Immature natural killer cell (primary cell): ENCODE data around the gene GPHN. TPM values are rescaled to one million over a fixed set of nuclear protein-coding genes. Genes with fewer than 3 reads are reported as not detected.

Experiments
- DNase-seq, 3 donors: peaks; one replicate each; pipeline ENCODE4 v3.0.0; 2022; ENCODE audit warnings: mixed read lengths in 1 of 3
- H3K27ac Mint-ChIP-seq, 6 donors: one replicate each; pipeline ENCODE4 v1.8.0; 2020; ENCODE audit warnings: mixed read lengths in 6 of 6, mild to moderate bottlenecking in 5 of 6, inconsistent platforms in 4 of 6, moderate library complexity in 3 of 6
- H3K27me3 Mint-ChIP-seq, 3 donors: one replicate each; pipeline ENCODE4 v1.8.0; 2020 to 2021; ENCODE audit warnings: low read depth in 3 of 3, mild to moderate bottlenecking in 3 of 3, mixed read lengths in 3 of 3, moderate library complexity in 3 of 3, inconsistent platforms in 1 of 3
- H3K36me3 Mint-ChIP-seq, 3 donors: one replicate each; pipeline ENCODE4 v1.8.0; 2020; ENCODE audit warnings: mixed read lengths in 3 of 3, inconsistent platforms in 2 of 3, mild to moderate bottlenecking in 2 of 3
- H3K4me1 Mint-ChIP-seq, 2 donors: one replicate each; pipeline ENCODE4 v1.8.0; 2020; ENCODE audit warnings: inconsistent platforms in 2 of 2, mild to moderate bottlenecking in 2 of 2, mixed read lengths in 2 of 2, moderate library complexity in 1 of 2
- H3K4me3 Mint-ChIP-seq, 5 donors: one replicate each; pipeline ENCODE4 v1.8.0; 2020; ENCODE audit warnings: mild to moderate bottlenecking in 5 of 5, mixed read lengths in 5 of 5, inconsistent platforms in 3 of 5, moderate library complexity in 3 of 5
- H3K9me3 Mint-ChIP-seq, 6 donors: one replicate each; pipeline ENCODE4 v1.8.0; 2020; ENCODE audit warnings: mild to moderate bottlenecking in 6 of 6, mixed read lengths in 6 of 6, inconsistent platforms in 4 of 6, moderate library complexity in 3 of 6
- polyA plus RNA-seq, 3 donors: library from polyadenylated mRNA; unstranded; fragments of 300-500 nt; fragmentation: Illumina TruSeq; gene quantifications; one replicate each; pipeline ENCODE4 v1.2.3, GENCODE V29; 2021

GPHN gene
- polyA plus RNA-seq, 3 donors from 2014 or later, result 2.1 to 4.4 TPM; not detected in 1

GRCh38 chr14:66739826-66740225 is 231.9 kb downstream of the GPHN start:
- peaks cover 2 to 26% (median 14%) of the 10 kb centered on the region in 6 donors for H3K9me3 Mint-ChIP-seq
- peaks cover 0 to 5% (median 2%) of the 10 kb centered on the region in 3 donors for H3K27me3 Mint-ChIP-seq
- no peak overlapping the region for H3K4me3 Mint-ChIP-seq
- H3K27ac Mint-ChIP-seq, result no peak overlapping the region
- H3K36me3 Mint-ChIP-seq, result peaks cover 0 to 31% (median 10%) of the 10 kb centered on the region in 3 donors
- H3K4me1 Mint-ChIP-seq, result no peaks in the 10 kb centered on the region
- DNase-seq, result no peak

- H3K4me3 Mint-ChIP-seq, result no peak overlapping the region
- DNase-seq, result no peak
- H3K27me3 Mint-ChIP-seq, result peaks cover 2% of the 10 kb centered on the region in 3 donors
- peaks cover 0 to 12% (median 4%) of the 10 kb centered on the region in 6 donors for H3K9me3 Mint-ChIP-seq
- no peak overlapping the region for H3K27ac Mint-ChIP-seq
- peaks cover 0 to 16% (median 0%) of the 10 kb centered on the region in 3 donors for H3K36me3 Mint-ChIP-seq
- H3K4me1 Mint-ChIP-seq, result no peaks in the 10 kb centered on the region
These were observed 237.1 kb downstream of the GPHN start for GRCh38 chr14:66745078-66745477.

GRCh38 chr14:66746316-66747006 is 238.5 kb downstream of the GPHN start:
- no peaks in the 10 kb centered on the region for H3K4me1 Mint-ChIP-seq
- H3K27ac Mint-ChIP-seq, result no peak overlapping the region
- peaks cover 2% of the 10 kb centered on the region in 3 donors for H3K27me3 Mint-ChIP-seq
- no peak for DNase-seq
- H3K36me3 Mint-ChIP-seq, result peaks cover 0 to 7% (median 0%) of the 10 kb centered on the region in 3 donors
- no peak overlapping the region for H3K4me3 Mint-ChIP-seq
- peaks cover 0 to 12% (median 3%) of the 10 kb centered on the region in 6 donors for H3K9me3 Mint-ChIP-seq

- Mint-ChIP-seq H3K27me3 (no peaks in the 10 kb centered on the region), H3K27ac (no peak overlapping the region), H3K4me3 (no peak overlapping the region), H3K9me3 (no peaks in the 10 kb centered on the region), H3K4me1 (no peaks in the 10 kb centered on the region), H3K36me3 (no peaks in the 10 kb centered on the region)
- no peak for DNase-seq
These were observed 244.2 kb downstream of the GPHN start for GRCh38 chr14:66752109-66752508.

- Mint-ChIP-seq H3K36me3 (no peaks in the 10 kb centered on the region), H3K4me1 (no peaks in the 10 kb centered on the region), H3K4me3 (no peak overlapping the region), H3K9me3 (peaks cover 0 to 3% (median 0%) of the 10 kb centered on the region in 6 donors), H3K27me3 (no peaks in the 10 kb centered on the region), H3K27ac (no peak overlapping the region)
- DNase-seq, result no peak
These were observed 250.2 kb downstream of the GPHN start for GRCh38 chr14:66758031-66758613.

GRCh38 chr14:66772146-66772545 is 264.2 kb downstream of the GPHN start:
- H3K4me1 Mint-ChIP-seq, result no peaks in the 10 kb centered on the region

GRCh38 chr14:66782853-66783252 is 274.9 kb downstream of the GPHN start:
- Mint-ChIP-seq H3K4me1 (no peaks in the 10 kb centered on the region), H3K9me3 (peaks cover 0 to 15% (median 4%) of the 10 kb centered on the region in 6 donors), H3K4me3 (no peak overlapping the region), H3K36me3 (peaks cover 0 to 11% (median 3%) of the 10 kb centered on the region in 3 donors), H3K27ac (no peak overlapping the region), H3K27me3 (no peaks in the 10 kb centered on the region)
- DNase-seq, result no peak

More at GRCh38 chr14:66772146-66772545, 264.2 kb downstream of the GPHN start:
- H3K27ac Mint-ChIP-seq, result no peak overlapping the region
- peaks cover 0 to 23% (median 5%) of the 10 kb centered on the region in 6 donors for H3K9me3 Mint-ChIP-seq
- no peak overlapping the region for H3K4me3 Mint-ChIP-seq
- peaks cover 0 to 11% (median 0%) of the 10 kb centered on the region in 3 donors for H3K36me3 Mint-ChIP-seq
- DNase-seq, result no peak
- no peaks in the 10 kb centered on the region for H3K27me3 Mint-ChIP-seq

- H3K36me3 Mint-ChIP-seq, result no peaks in the 10 kb centered on the region
- H3K4me3 Mint-ChIP-seq, result no peak overlapping the region
- H3K27me3 Mint-ChIP-seq, result peaks cover 0 to 5% (median 1%) of the 10 kb centered on the region in 3 donors
- no peak for DNase-seq
- peaks cover 3 to 32% (median 12%) of the 10 kb centered on the region in 6 donors for H3K9me3 Mint-ChIP-seq
- H3K4me1 Mint-ChIP-seq, result no peaks in the 10 kb centered on the region
- H3K27ac Mint-ChIP-seq, result no peak overlapping the region
These were observed 282.2 kb downstream of the GPHN start for GRCh38 chr14:66790101-66790500.

- Mint-ChIP-seq H3K4me3 (no peak overlapping the region), H3K27me3 (no peaks in the 10 kb centered on the region), H3K27ac (no peak overlapping the region), H3K4me1 (no peaks in the 10 kb centered on the region), H3K36me3 (peaks cover 8 to 13% (median 9%) of the 10 kb centered on the region in 3 donors), H3K9me3 (peaks cover 9 to 65% (median 40%) of the 10 kb centered on the region in 6 donors)
- no peak for DNase-seq
These were observed 295.0 kb downstream of the GPHN start for GRCh38 chr14:66802962-66803361.

GRCh38 chr14:66804141-66804540 is 296.2 kb downstream of the GPHN start:
- H3K4me3 Mint-ChIP-seq, result no peak overlapping the region
- no peak for DNase-seq
- no peaks in the 10 kb centered on the region for H3K4me1 Mint-ChIP-seq
- no peaks in the 10 kb centered on the region for H3K27me3 Mint-ChIP-seq
- H3K27ac Mint-ChIP-seq, result no peak overlapping the region
- H3K9me3 Mint-ChIP-seq, result peaks cover 6 to 55% (median 36%) of the 10 kb centered on the region in 6 donors
- peaks cover 5 to 13% (median 8%) of the 10 kb centered on the region in 3 donors for H3K36me3 Mint-ChIP-seq

GRCh38 chr14:66813636-66814035 is 305.7 kb downstream of the GPHN start:
- Mint-ChIP-seq H3K4me3 (no peak overlapping the region), H3K4me1 (no peaks in the 10 kb centered on the region), H3K27me3 (no peaks in the 10 kb centered on the region), H3K36me3 (peaks cover 8 to 20% (median 13%) of the 10 kb centered on the region in 3 donors), H3K9me3 (peaks cover 19 to 37% (median 32%) of the 10 kb centered on the region in 6 donors), H3K27ac (no peak overlapping the region)
- no peak for DNase-seq

GRCh38 chr14:66815687-66816086 is 307.7 kb downstream of the GPHN start:
- H3K4me1 Mint-ChIP-seq, result no peaks in the 10 kb centered on the region
- H3K27ac Mint-ChIP-seq, result no peak overlapping the region
- DNase-seq, result no peak
- peaks cover 19 to 47% (median 39%) of the 10 kb centered on the region in 6 donors for H3K9me3 Mint-ChIP-seq
- H3K4me3 Mint-ChIP-seq, result no peak overlapping the region
- H3K27me3 Mint-ChIP-seq, result no peaks in the 10 kb centered on the region
- H3K36me3 Mint-ChIP-seq, result peaks cover 8 to 20% (median 13%) of the 10 kb centered on the region in 3 donors

GRCh38 chr14:66824251-66824650 is 316.3 kb downstream of the GPHN start:
- Mint-ChIP-seq H3K4me1 (peaks cover 0 to 7% of the 10 kb centered on the region in 2 donors), H3K36me3 (peaks cover 0 to 3% (median 0%) of the 10 kb centered on the region in 3 donors), H3K27ac (no peak overlapping the region), H3K27me3 (no peaks in the 10 kb centered on the region), H3K4me3 (no peak overlapping the region), H3K9me3 (peaks cover 0 to 12% (median 2%) of the 10 kb centered on the region in 6 donors)
- no peak for DNase-seq

GRCh38 chr14:66827182-66827581 is 319.2 kb downstream of the GPHN start:
- Mint-ChIP-seq H3K27ac (no peak overlapping the region), H3K9me3 (peaks cover 0 to 3% (median 2%) of the 10 kb centered on the region in 6 donors)

More at GRCh38 chr14:66827182-66827581, 319.2 kb downstream of the GPHN start:
- Mint-ChIP-seq H3K36me3 (peaks cover 0 to 3% (median 0%) of the 10 kb centered on the region in 3 donors), H3K27me3 (no peaks in the 10 kb centered on the region), H3K4me1 (peaks cover 0 to 7% of the 10 kb centered on the region in 2 donors), H3K4me3 (no peak overlapping the region)
- DNase-seq, result no peak
